GM21529 (cell line): ENCODE data around the gene LDB2.

Experiments
- ATAC-seq: cut with Tn5 transposase; IDR thresholded peaks from one replicate; pipeline ENCODE4 v1.9.1; 2021; ENCODE audit not compliant: unreplicated experiment

LDB2 gene

DNA sequence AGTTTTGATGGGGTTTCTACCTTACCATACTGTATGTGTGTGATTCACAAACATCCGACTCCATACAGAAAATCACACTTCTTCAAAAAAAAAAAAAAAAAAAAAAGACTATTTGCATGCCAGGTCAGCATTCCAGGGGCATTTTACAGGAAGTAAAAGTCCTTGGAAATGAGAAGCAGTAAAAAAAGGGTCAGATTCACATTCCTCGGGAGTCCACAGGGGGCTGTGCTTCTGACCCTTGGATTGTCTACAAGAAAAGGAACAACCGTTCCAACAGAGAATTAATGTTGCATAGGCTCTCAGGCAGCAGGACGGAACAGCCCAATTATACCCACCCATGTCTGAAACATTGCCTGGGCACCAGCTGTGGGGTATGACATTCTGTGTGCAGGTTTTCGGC is 290.3 kb downstream of the LDB2 start:
- no peak for ATAC-seq

GRCh38 chr4:16607241-16608066 is 291.0 kb downstream of the LDB2 start:
- ATAC-seq, result no peak

- ATAC-seq, result no peak
Measured at GRCh38 chr4:16606691-16607090, 291.8 kb downstream of the LDB2 start.

DNA sequence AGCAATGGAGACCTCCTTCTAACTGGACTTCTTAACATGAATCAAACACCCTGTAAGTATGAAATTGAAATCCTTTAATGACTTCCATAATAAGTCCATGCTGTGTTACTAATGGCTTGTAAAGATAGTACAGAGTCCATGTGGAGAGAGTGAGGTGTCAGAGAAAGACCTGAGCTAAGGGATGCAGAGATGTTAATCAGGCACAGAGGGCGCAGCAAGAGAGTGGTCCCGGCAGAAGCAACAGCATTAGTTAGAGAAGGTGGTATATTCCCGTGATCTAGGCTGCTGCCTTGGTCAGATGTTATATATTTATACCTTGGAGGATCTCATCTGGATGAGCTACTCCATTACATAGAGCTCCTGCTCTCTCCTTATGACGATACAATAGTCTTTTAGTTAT is 295.3 kb downstream of the LDB2 start:
- ATAC-seq, result no peak

DNA sequence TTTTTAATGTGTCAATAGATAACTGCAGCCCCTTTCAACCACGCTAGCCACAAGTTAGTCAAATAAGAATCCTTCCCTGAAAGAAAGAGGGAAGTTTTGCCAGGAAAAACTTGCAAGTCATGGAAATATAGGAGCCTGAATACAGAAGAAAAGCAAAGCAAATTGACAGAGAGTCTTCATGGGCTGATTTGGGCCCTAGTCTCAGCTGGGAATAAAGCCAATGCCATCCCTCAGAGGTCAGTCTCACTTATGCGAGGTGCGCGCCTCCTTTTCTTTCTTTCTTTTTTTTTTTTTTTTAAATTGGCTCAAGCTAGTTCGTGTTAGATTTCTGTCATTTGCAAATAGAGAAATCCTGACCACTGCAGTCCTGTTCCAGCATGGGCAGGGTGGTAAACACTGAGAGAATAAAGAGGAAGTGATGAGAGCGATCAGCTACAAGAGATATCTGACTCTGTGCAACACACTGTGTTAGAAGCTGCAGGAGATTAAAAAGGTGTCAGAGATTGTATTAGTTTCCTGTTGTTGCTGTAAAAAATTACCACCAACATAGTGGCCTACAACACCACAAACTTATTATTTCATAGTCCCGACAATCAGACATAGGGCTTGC is 299.7 kb downstream of the LDB2 start:
- no peak for ATAC-seq

- no peak for ATAC-seq
Measured at GRCh38 chr4:16597845-16598596, 300.4 kb downstream of the LDB2 start.

DNA sequence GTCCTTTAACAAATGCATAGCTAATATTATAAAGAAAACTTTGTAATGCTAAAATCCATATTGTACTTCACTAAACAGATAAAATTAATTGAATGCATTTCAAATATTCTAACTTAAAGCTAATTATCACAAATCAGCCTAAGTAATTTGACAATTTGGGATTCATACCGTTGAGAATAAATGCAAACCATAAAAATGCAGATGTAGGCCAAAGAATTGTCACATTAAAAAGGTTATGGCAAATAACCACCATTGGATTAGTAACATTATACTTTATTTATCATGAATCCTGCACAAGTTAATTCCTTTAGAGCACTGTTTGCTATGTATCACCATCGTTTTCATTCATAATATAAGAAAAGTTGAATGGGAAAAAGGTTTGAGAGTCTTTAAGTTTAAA is 301.0 kb downstream of the LDB2 start:
- no peak for ATAC-seq

DNA sequence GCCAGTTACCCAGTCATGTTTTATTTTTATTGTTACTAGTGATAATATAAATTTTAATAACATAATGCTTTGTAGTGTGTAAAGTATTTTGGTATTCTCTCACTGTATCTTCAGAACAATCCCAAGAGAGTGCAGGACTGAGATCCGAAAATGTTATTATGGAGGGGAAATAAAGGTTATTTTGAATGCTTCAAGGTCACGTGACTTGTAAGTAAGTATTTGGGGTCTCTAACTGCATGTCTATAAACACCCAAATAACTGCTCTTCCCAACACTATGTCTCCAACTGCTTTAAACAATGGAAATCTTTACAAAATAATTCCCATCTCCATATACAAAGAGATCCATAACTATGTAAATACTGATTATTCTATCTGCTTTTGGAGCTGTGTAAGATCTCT is 302.2 kb downstream of the LDB2 start:
- no peak for ATAC-seq

GRCh38 chr4:16594128-16594527 is 304.3 kb downstream of the LDB2 start:
- no peak for ATAC-seq

- no peak for ATAC-seq
Measured at GRCh38 chr4:16593386-16593785, 305.1 kb downstream of the LDB2 start.

DNA sequence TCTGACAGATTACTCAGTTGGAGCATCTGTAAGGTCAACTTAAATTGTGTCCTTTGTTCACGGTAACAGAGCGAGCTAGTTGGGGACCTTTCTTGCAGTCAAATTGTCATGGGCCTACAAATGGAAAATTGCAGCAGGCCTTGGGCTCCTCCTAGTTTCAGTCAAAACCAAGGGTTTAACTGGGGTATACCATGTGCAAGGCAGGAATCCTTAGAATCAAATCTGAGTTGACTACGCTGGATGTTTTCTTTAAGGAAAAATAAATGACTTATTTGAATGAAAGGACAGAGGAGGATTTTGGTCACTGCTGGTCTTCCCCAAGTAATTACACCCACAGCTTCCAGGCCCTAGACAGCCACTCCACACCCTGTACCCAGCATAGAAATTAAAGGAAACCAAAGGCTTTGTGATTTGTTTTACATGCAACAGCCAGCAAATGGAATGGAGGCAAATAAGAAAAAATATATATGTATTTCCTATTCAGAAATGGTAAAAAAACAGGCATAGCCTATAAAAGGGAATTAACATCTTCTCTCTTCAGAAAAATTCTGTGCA is 307.1 kb downstream of the LDB2 start:
- ATAC-seq, result no peak

- ATAC-seq, result no peak
Measured at GRCh38 chr4:16590797-16591196, 307.6 kb downstream of the LDB2 start.

- no peak for ATAC-seq
Measured at GRCh38 chr4:16588651-16589050, 309.8 kb downstream of the LDB2 start.

DNA sequence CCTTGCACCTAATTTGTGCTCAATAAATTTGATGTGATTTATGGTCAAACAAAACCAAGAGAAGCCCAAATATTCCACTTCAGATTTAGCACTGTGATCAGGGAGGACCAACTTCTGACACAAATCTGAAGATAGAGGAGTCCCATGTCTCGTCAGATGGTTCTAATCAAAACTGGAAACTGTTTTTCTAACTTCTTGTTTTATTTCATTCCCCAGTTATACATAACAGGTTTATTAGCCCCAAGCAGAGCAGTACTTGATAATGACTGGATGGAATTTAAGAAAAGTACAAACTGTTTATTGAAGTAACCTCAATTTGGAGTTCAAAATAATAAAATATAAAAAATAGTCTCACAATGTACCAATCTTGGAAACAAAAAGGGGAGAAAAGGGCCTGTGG is 310.3 kb downstream of the LDB2 start:
- ATAC-seq, result no peak

- no peak for ATAC-seq
Measured at GRCh38 chr4:16585053-16585452, 313.4 kb downstream of the LDB2 start.

DNA sequence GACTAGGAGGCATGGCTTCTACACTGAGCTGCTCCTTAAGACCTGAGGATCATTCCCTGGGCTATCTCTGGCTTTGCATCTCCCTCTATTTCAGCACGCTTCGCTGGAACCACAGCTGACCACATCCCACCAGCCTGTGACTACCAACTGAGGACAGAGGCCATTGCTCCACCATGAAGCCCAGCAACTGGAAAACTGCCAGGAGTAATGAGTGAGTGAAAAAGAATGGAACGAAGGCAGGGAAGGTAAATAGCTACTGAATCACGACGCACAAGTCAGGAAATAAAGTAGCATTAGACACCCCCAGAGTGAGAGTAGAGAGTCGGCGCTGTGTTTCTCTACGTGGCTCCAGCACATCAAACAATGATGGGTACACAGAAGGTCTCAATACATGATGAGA is 314.7 kb downstream of the LDB2 start:
- ATAC-seq, result no peak

GRCh38 chr4:16582526-16582925 is 315.9 kb downstream of the LDB2 start:
- no peak for ATAC-seq

DNA sequence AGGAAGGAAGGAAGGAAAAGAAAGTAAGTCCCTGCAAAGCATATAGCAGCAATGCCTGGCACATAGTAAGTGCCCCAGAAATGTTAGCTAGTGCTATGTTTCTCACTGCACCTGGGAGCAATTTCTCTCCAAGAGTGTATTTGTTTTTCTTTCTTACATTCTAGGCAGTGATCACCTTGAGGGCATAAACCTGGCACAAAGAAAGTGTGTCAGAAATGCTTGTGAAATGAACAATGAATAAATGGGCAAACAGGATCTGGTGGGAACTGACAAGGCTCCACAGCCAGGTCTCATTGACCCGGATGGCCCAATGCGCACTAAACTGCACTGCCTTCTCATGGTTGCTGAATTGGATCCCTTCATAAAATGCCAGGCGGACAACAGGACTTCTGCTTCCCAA is 316.4 kb downstream of the LDB2 start:
- ATAC-seq, result no peak

GRCh38 chr4:16581117-16581516 is 317.3 kb downstream of the LDB2 start:
- ATAC-seq, result no peak

DNA sequence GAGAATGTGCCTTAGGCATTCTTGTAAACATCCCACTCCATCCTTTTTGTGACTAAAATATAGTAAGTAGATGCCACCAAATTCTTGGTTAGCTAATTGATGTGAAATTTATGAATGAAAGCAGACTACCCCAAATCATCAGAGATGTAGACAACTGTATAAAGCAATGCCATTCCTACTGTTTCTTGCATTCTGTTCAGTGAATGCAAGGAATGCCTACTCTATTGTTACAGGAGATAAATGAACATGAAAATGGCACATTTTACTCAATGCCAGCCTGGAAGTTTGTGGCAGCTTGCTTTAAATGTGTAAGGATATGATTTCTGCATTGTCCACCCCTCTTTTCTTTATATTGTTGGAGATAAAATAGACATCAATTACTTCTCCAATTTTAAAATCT is 317.9 kb downstream of the LDB2 start:
- ATAC-seq, result no peak

DNA sequence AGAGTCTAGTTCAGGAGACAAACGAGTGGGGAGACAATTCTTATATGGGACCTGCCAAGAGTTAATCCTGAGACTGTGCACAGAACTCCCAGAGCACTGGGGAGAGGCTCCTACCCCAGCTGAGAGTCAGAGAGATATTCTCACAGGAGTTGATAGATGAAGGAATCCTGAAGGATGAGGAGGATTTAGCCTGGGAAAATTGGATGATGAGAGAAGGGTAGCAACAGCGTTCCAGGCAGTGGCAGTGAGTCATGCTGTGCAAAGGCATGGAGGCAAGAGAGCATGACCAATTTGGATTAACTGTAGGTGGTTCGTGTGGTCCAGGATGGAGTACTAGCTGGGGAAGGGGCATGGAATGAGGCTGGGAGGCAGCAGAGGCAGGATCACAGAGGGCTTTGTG is 318.6 kb downstream of the LDB2 start:
- ATAC-seq, result no peak

DNA sequence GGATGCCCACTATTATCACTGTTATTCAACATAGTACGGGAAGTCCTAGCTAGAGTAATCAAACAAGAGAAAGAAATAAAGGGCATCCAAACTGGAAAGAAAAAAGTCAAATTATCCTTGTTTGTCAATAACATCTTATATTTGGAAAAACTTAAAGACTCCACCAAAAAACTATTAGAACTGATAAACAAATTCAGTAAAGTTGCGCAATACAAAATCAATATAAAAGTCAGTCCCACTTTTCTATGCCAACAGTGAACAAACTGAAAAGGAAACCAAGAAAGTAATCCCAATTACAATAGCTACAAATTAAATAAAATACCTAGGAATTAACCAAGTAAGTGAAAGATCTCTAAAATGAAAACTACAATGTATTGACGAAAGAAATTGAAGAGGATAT is 321.3 kb downstream of the LDB2 start:
- no peak for ATAC-seq
